NCI-H748 (cell line): Measurements from ENCODE around the gene PRKACA.

Source experiments
- DNase-seq: peaks from one replicate; lab custom pipeline; 2025; ENCODE audit not compliant: unreplicated experiment; lab: John Stamatoyannopoulos, UW

PRKACA gene

GRCh38 chr19:14096272-14096992 lies 21.1 kb downstream of the PRKACA start:
- DNase-seq, result no peak

- no peak for DNase-seq
These were observed 22.7 kb downstream of the PRKACA start for GRCh38 chr19:14094854-14095253.

- DNase-seq, result no peak
These were observed 24.3 kb downstream of the PRKACA start for GRCh38 chr19:14093117-14093823.

- DNase-seq, result no peak
These were observed 25.6 kb downstream of the PRKACA start for GRCh38 chr19:14091813-14092462.

GRCh38 chr19:14091081-14091812 lies 26.3 kb downstream of the PRKACA start:
- DNase-seq, result peak; percentile 46

GRCh38 chr19:14090509-14091080 lies 27.0 kb downstream of the PRKACA start, which contains the start of gene SAMD1:
Gene SAMD1, minus strand, starts transcription at chr19:14090751.
- DNase-seq, result peak; percentile 87

- peak; percentile 61 for DNase-seq
These were observed 27.7 kb downstream of the PRKACA start for GRCh38 chr19:14089662-14090508.

- DNase-seq, result peak; percentile 15
These were observed 28.2 kb downstream of the PRKACA start for GRCh38 chr19:14089412-14089661.

GRCh38 chr19:14088634-14089411 lies 28.7 kb downstream of the PRKACA start:
- no peak for DNase-seq

GRCh38 chr19:14086098-14086497 lies 31.5 kb downstream of the PRKACA start:
- no peak for DNase-seq

GRCh38 chr19:14085309-14085995 lies 32.1 kb downstream of the PRKACA start, which contains the start of gene C19orf67:
Gene C19orf67, minus strand, starts transcription at chr19:14085783. Its CDS starts 156 bp downstream, at chr19:14085627.
- no peak for DNase-seq

- no peak for DNase-seq
These were observed 34.9 kb downstream of the PRKACA start for GRCh38 chr19:14082675-14082960.

- DNase-seq, result no peak
These were observed 35.5 kb downstream of the PRKACA start for GRCh38 chr19:14081797-14082674.

- peak; percentile 98 for DNase-seq
These were observed 36.4 kb downstream of the PRKACA start for GRCh38 chr19:14080887-14081796.

- DNase-seq, result no peak
These were observed 39.2 kb downstream of the PRKACA start for GRCh38 chr19:14078411-14078810.

GRCh38 chr19:14073925-14074838 lies 43.4 kb downstream of the PRKACA start:
- DNase-seq, result peak; percentile 64
